ENCODE data around the gene CYP3A4.

DNA sequence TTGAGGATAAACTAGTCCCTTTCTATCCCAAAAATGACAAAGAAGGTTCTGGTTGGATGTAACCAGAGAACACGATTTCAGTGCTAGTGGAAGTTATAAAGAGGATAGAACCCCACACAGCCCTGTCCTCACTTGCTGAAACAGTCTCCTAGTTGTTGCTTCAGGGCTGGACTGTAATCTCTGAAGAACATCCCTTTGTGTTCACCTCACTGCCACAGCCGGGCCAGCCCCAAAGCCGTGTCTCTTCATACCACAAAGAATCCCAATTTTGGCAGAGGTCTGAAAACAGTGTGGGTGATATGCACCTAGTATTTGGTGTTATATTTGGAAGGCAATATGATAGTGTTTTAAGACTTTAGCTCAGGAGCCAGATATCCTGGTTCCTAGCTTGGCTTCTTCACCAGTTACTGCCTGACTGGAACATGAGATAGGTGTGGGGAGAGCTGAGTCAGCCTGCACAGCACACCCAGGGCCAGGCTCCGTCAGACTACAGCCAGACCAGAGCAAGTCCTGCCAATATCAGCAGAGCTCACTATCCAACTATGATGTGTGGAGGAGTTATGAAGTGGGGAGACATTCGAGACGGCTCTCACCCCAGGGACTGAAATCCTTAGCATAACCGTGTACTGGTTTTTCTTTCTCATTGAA, 21.2 kb downstream of the CYP3A4 start:
- no peak for TF ChIP-seq ZNF184 (tag by site-specific recombination; IDR thresholded peaks at IDR 0.05)
- TF ChIP-seq, protein P1, sequence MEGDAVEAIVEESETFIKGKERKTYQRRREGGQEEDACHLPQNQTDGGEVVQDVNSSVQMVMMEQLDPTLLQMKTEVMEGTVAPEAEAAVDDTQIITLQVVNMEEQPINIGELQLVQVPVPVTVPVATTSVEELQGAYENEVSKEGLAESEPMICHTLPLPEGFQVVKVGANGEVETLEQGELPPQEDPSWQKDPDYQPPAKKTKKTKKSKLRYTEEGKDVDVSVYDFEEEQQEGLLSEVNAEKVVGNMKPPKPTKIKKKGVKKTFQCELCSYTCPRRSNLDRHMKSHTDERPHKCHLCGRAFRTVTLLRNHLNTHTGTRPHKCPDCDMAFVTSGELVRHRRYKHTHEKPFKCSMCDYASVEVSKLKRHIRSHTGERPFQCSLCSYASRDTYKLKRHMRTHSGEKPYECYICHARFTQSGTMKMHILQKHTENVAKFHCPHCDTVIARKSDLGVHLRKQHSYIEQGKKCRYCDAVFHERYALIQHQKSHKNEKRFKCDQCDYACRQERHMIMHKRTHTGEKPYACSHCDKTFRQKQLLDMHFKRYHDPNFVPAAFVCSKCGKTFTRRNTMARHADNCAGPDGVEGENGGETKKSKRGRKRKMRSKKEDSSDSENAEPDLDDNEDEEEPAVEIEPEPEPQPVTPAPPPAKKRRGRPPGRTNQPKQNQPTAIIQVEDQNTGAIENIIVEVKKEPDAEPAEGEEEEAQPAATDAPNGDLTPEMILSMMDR (tag by site-specific recombination; IDR thresholded peaks at IDR 0.05): no peak
- no peak for TF ChIP-seq ZNF776 (tag by site-specific recombination; IDR thresholded peaks at IDR 0.05; ENCODE audit: borderline replicate concordance)
- no peak for TF ChIP-seq ZFHX2 (tag by site-specific recombination; conservative IDR thresholded peaks at IDR 0.05)
- TF ChIP-seq ZNF423 (tag by site-specific recombination; IDR thresholded peaks at IDR 0.05): no peak

Data from HEK293 (cell line).